Nucleus accumbens (tissue), 56 donors: ENCODE results near the gene RNF17.
"Not testable (repeated sequence)": the region's sequence is repeated elsewhere in the genome, so short reads cannot be mapped to it uniquely, and the experiment has no call there.

ENCODE experiments used
- DNase-seq, 56 donors: peaks; one replicate each; lab custom pipeline; 2025; lab: John Stamatoyannopoulos, UW

Gene RNF17

GRCh38 chr13:24763596-24764275 is at the start of gene RNF17:
TSS of gene RNF17 (plus strand) at chr13:24764169. CDS start at chr13:24764204, 35 bp downstream.
- no peak for DNase-seq

GRCh38 chr13:24716011-24716410 is 48.0 kb upstream of the RNF17 start:
- DNase-seq, result no peak

- no peak for DNase-seq
Measured at GRCh38 chr13:24716446-24716845, 47.5 kb upstream of the RNF17 start.

- DNase-seq, result no peak
Measured at GRCh38 chr13:24717217-24717616, 46.8 kb upstream of the RNF17 start.

- DNase-seq, result no peak
Measured at GRCh38 chr13:24718192-24718965, 45.6 kb upstream of the RNF17 start.

GRCh38 chr13:24719139-24719538 is 44.8 kb upstream of the RNF17 start:
- no peak for DNase-seq

GRCh38 chr13:24723206-24723605 is 40.8 kb upstream of the RNF17 start:
- no peak for DNase-seq

GRCh38 chr13:24724714-24725113 is 39.3 kb upstream of the RNF17 start:
- DNase-seq, result no peak

GRCh38 chr13:24725379-24725778 is 38.6 kb upstream of the RNF17 start:
- no peak for DNase-seq

- DNase-seq, result peak in 43 of 56 donors; percentile 4 to 75 (median 38)
Measured at GRCh38 chr13:24727731-24728601, 36.0 kb upstream of the RNF17 start.

- DNase-seq, result not testable (repeated sequence)
Measured at GRCh38 chr13:24730873-24731567, 32.9 kb upstream of the RNF17 start.

- no peak for DNase-seq
Measured at GRCh38 chr13:24734950-24735349, 29.0 kb upstream of the RNF17 start.

- no peak for DNase-seq
Measured at GRCh38 chr13:24737042-24737441, 26.9 kb upstream of the RNF17 start.

GRCh38 chr13:24738366-24738847 is 25.6 kb upstream of the RNF17 start:
- no peak for DNase-seq

- no peak for DNase-seq
Measured at GRCh38 chr13:24740014-24740890, 23.7 kb upstream of the RNF17 start.

GRCh38 chr13:24741016-24741662 is 22.8 kb upstream of the RNF17 start:
- DNase-seq, result no peak

- DNase-seq, result no peak
Measured at GRCh38 chr13:24741791-24742190, 22.2 kb upstream of the RNF17 start.

GRCh38 chr13:24742294-24742693 is 21.7 kb upstream of the RNF17 start:
- peak in 1 of 56 donors; percentile 3 for DNase-seq

- DNase-seq, result no peak
Measured at GRCh38 chr13:24742977-24743376, 21.0 kb upstream of the RNF17 start.
